HG03045 (cell line): ENCODE measurements around the gene CPED1.

Source experiments
- ATAC-seq: cut with Tn5 transposase; IDR thresholded peaks from one replicate; pipeline ENCODE4 v1.9.1; 2021; ENCODE audit warnings: mild to moderate bottlenecking, moderate library complexity; ENCODE audit not compliant: unreplicated experiment

Gene CPED1

GRCh38 chr7:121334875-121335648, 346.6 kb downstream of the CPED1 start:
- no peak for ATAC-seq

- no peak for ATAC-seq
Observed at GRCh38 chr7:121336579-121336978, 348.1 kb downstream of the CPED1 start.

GRCh38 chr7:121337398-121337797, 348.9 kb downstream of the CPED1 start:
- ATAC-seq = no peak

- ATAC-seq = no peak
Observed at GRCh38 chr7:121339082-121339481, 350.6 kb downstream of the CPED1 start.

GRCh38 chr7:121341933-121342332, 353.4 kb downstream of the CPED1 start:
- ATAC-seq = no peak

GRCh38 chr7:121342631-121343030, 354.1 kb downstream of the CPED1 start:
- no peak for ATAC-seq

GRCh38 chr7:121343302-121343701, 354.8 kb downstream of the CPED1 start:
- ATAC-seq = no peak

- no peak for ATAC-seq
Observed at GRCh38 chr7:121344093-121344492, 355.6 kb downstream of the CPED1 start.

- no peak for ATAC-seq
Observed at GRCh38 chr7:121344497-121344896, 356.0 kb downstream of the CPED1 start.
